Germinal center (tissue), 1 donor: Measurements from ENCODE around the gene CST3.
"Not testable (repeated sequence)": the region's sequence is repeated elsewhere in the genome, so short reads cannot be mapped to it uniquely, and the experiment has no call there.

Source experiments
- DNase-seq: peaks from one replicate; pipeline ENCODE4 v3.0.0; 2012; ENCODE audit warnings: mixed read lengths, low spot score

Gene CST3

DNA sequence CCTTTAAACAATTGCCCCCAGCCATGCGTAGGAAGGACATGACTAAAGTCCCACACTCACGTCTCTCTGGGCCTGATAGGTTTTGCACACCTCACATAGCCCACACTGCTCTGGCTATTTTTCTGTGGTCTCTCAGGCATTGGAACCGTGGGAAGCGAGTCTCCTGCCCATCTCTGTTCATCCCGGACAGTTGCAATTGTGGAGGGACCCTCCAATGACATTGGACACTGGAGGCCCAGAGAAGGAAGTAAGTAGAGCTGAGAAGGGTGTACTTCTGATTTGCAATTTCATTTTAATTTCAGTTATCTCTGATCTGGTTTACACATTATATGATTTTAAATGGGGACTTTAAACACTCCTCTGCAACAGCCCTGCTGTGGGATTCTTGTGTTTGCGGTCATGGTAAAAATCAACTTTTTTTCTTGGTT lies 23.3 kb upstream of the CST3 start:
- DNase-seq: no peak

- no peak for DNase-seq
Observed at GRCh38 chr20:23659989-23660837, 22.5 kb upstream of the CST3 start.

DNA sequence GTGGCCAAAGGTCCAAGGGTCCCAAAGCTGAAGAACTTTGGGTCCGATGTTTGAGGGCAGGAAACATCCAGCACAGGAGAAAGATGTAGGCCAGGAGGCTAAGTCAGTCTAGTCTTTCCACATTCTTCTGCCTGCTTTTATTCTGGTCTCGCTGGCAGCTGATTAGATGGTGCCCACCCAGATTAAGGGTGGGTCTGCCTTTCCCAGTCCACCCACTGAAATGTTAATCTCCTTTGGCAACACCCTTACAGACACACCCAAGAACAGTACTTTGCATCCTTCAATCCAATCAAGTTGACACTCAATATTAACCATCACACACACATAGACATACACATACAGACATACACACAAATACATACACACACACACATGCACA lies 21.8 kb upstream of the CST3 start:
- not testable (repeated sequence) for DNase-seq

DNA sequence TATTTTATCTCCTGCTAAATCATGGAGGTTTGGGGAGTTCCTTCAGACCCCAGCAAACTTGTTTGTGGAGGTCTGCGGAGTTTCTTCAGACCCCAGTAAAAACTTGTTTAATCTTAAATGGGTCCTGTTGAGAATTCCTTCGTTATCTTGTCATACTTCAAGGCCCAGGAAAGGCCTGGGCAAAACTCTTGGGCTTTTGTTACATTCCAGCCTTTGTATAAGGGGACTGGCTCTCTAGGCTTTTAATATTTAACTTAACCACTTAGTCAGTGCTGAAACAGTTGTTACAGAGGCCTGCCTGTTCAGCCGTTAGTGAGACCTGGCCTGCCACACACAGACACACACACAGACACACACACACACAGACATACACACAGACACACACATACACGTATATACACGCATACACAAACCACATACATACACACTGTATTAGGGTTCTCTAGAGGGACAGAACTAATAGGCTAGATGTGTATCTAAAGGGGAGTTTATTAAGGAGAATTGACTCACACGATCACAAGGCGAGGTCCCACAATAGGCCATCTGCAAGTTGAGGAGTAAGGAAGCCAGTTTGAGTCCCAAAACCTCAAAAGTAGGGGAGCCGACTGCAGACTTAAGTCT lies 21.3 kb upstream of the CST3 start:
- DNase-seq: no peak

DNA sequence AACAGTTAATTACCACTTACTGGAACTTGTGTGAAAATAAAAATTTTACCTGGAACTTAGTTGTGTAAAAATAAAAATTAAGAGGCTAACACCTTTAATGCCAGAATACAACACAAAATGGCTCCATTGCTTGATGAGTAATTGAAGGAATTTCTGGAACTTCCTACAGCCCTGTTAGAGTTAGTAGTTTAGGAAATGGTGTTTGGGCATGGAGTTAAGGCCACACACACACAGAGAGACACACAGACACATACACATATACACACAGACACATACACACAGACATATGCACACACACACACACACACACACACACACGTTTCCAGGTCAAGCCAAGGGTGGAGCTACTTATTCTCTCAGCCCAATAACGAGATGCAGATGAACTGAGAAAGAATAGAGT lies 20.6 kb upstream of the CST3 start:
- no peak for DNase-seq

DNA sequence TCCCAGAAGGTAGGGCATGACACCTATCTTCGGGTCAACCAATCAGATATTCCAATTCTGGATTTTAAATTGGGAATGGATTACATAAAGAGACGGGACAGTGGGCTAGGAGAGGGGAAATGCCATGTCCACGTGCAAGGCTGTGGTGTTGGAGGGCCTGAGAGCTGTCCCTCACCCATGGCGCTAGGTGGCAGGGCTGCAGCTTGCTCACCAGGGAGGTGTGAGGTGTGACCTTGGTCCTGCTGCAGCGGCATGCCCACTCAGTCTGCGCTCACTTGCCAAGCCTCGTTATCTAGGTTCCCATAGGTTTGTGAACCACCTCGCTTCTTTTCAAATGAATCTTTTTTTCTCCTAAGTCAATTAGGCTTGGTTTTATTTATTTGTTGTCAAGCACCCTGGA lies 19.4 kb upstream of the CST3 start:
- DNase-seq: no peak

DNA sequence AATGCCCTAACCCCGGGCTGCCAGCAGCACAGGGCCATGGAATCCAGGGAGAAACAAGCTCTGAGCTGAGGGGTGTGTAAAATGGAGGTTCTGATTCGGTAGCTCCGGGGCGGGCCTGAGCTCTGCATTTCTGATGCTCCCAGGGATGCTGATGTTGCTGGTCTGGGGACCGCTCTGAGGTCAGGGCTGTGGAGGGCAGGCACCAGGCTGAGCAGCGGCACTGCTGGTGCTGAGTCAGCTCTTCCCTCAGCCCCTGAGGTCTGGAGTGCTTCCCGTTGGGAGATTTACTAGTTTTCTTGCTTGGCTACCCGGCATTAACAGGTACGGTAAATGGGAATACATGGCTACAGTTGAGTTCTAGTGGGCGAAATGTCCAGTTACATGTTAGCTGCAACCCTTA lies 18.6 kb upstream of the CST3 start:
- DNase-seq: no peak

- DNase-seq: no peak
Observed at GRCh38 chr20:23655491-23656211, 17.9 kb upstream of the CST3 start.

DNA sequence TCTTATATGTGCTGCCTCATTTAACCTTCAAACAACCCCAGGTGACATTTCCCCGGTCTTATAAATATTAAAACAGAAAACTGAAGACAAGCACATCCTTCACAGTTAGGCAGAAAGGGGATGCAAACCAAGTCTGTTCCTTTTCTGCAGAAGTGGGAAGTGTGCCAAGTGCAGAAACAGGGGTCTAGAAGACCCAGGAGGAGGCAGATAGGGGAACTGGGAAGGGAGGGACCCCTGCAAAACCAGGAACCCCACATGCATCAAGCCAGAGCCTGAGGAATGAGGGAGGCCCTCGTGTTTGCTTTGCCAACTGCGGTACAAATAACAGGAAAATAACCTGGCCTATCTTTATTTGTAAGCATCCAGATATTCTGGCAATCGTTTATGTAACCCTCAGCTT lies 17.0 kb upstream of the CST3 start:
- DNase-seq: no peak

- no peak for DNase-seq
Observed at GRCh38 chr20:23654000-23654399, 16.2 kb upstream of the CST3 start.

- no peak for DNase-seq
Observed at GRCh38 chr20:23653400-23653938, 15.7 kb upstream of the CST3 start.

DNA sequence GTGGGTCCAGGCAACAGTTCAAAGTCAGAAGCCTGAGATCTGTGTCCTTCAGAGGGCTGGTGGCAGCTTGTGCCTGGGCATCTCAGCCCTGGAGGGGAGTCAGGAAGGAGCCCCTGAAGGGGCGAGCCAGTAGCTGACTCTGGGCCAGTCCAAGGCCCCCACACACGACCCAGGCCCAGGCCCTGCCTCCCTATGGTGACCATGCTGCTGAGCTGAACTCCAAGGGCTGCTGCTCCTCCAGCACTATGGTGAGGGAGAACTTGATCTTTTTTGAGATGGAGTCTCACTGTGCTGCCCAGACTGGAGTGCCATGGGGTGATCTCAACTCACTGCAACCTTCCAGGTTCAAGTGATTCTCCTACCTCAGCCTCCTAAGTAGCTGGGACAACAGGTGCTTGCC lies 15.2 kb upstream of the CST3 start:
- no peak for DNase-seq

DNA sequence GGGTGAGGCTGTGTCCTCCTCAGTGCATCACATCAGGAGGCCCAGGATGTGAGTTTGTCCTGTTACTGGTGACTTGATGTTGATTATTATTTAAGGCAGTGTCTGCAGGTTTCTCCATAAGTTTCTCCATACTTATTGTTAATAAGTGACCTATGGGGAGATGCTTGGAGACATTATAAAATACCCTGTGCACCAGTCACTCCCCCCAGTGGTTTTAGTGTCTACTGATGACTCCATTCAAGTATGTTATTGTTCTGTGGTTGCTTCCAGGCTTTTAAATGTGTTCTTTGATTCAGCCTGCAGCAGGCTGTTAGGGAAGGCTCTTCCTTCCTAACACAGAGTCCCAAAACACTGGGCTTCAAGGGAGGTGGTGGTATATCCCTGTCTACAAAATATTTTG lies 14.6 kb upstream of the CST3 start:
- DNase-seq: no peak

- no peak for DNase-seq
Observed at GRCh38 chr20:23651117-23651516, 13.4 kb upstream of the CST3 start.

GRCh38 chr20:23649830-23650417 lies 12.2 kb upstream of the CST3 start:
- DNase-seq: no peak

- DNase-seq: no peak
Observed at GRCh38 chr20:23649242-23649641, 11.5 kb upstream of the CST3 start.

DNA sequence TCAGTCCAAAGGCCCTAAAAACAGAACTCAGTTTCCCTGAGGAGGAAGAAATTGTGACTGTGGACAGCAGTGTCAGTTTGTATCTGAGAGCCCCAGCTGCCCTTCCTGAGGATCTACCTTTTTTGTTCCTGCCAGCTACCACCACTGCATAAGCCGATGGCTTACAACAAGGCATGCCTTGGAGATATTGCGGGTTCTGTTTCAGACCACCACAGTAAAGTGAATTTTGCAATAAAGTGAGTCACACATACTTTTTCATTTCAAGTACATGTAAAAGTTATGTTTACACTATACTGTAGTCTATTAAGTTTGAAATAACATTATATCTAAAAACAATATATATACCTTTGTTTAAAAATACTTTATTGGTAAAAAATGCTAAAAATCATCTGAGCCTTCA lies 9.6 kb upstream of the CST3 start:
- DNase-seq: no peak

DNA sequence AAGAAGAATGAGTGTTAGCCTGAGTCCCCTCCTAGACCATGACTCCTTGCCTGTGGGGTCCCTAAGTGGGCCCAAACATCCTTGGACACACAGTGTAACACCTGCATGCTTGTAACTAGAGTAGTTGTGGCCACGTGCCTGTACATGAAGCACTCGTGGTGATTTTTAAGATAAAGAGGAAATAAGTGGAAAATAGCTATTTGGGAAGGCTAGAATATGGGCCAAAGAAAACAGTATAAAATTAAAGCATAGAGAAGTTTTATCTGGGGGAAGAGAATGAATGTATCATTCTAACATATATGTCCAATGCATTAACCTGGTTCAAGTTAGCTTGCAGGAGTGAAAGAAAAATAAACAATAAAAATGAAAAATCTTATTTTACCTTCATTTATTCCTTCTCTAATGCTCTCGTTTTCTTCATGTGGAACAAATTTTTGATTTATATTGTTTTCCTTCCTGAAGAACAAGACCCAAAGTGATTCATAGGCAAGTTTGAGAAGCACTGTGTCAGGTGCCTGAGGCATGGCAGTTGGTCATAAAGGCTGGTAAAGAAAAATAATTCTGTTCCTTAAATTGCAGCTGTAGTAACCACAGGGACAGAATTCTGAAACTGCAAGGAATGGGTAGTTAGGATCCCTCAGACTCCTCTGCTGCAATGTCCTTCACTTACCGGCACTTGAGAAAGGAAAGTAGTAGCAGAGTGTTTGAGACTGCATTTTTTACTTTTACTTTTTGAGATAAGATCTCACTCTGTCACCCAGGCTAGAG lies 8.5 kb upstream of the CST3 start:
- DNase-seq: no peak

GRCh38 chr20:23645575-23645974 lies 7.8 kb upstream of the CST3 start:
- DNase-seq: no peak

DNA sequence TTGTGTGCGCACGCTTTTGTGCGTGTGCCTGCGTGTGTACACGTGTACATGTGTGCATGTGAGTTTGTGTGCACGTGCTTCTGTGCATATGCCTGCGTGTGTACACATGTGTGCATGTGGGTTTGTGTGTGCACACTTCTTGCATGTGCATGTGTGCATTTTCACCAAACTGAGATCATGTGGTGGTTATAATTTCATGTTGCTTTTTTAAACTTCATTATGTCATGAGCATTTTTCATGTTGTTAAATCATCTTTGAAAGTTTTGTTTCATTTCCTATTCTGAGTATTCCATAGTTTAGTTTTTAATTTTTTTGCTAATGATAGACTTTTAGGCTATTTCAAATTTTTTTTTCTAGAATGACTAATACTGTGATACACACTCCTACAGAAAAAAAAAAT lies 6.4 kb upstream of the CST3 start:
- no peak for DNase-seq

- DNase-seq: no peak
Observed at GRCh38 chr20:23643659-23644058, 5.9 kb upstream of the CST3 start.
